K562 (cell line): ENCODE data around the gene TCF23. TPM values are rescaled to one million over a fixed set of nuclear protein-coding genes. Genes with fewer than 3 reads are reported as not detected.
A peak's percentile ranks its signal among the peaks of the same experiment; 100 is the strongest.

ENCODE experiments used
- ARID1B ChIP-seq: fragments of 450-650 bp; IDR thresholded peaks from 2 replicates; pipeline ENCODE4 v1.6.1; 2016; ENCODE audit warnings: antibody characterized with exemption, mild to moderate bottlenecking, inconsistent platforms
- ARNT ChIP-seq, 2 experiments: fragments of 450-650 bp; IDR thresholded peaks; 2 replicates each; pipeline ENCODE4 v1.6.1; 2016; ENCODE audit warnings: mild to moderate bottlenecking in 1 of 2
- BRD4 ChIP-seq: fragments of 200-600 bp; sonication (generic); IDR thresholded peaks from 2 replicates; pipeline ENCODE4 v1.6.1; 2017; ENCODE audit warnings: inconsistent platforms
- CBX2 ChIP-seq: fragments of 200-600 bp; sonication (generic); IDR thresholded peaks from one replicate; pipeline ENCODE4 v1.6.1; 2012; ENCODE audit warnings: mild to moderate bottlenecking, low read length, inconsistent platforms; ENCODE audit not compliant: insufficient read depth, poor library complexity, severe bottlenecking
- ERF ChIP-seq: fragments of 450-650 bp; formaldehyde crosslinking; IDR thresholded peaks from 2 replicates; pipeline ENCODE4 v1.4.0; 2020; ENCODE audit warnings: mild to moderate bottlenecking, mixed read lengths
- GTF2E2 ChIP-seq: fragments of 200-800 bp; sonication (Bioruptor generic); IDR thresholded peaks from 2 replicates; pipeline ENCODE4 v1.6.1; 2016; ENCODE audit warnings: missing genetic modification characterization, missing compliant biosample characterization
- L3MBTL2 ChIP-seq: fragments of 450-650 bp; IDR thresholded peaks from 2 replicates; pipeline ENCODE4 v1.6.1; 2016; ENCODE audit warnings: mild to moderate bottlenecking, moderate library complexity
- MAFF ChIP-seq: IDR thresholded peaks from 2 replicates; pipeline ENCODE4 v1.6.1; 2012; ENCODE audit warnings: low read length, improper control_type of control experiment
- MBD2 ChIP-seq: sonication (generic); IDR thresholded peaks from 2 replicates; pipeline ENCODE4 v1.6.1; 2016; ENCODE audit warnings: low read depth, borderline replicate concordance
- NCOR1 ChIP-seq: fragments of 450-650 bp; IDR thresholded peaks from 2 replicates; pipeline ENCODE4 v1.6.1; 2016; ENCODE audit warnings: mild to moderate bottlenecking, moderate library complexity
- NFE2 ChIP-seq: IDR thresholded peaks from 2 replicates; pipeline ENCODE4 v1.6.1; 2014; ENCODE audit warnings: antibody characterized with exemption, low read depth
- NFIX ChIP-seq: fragments of 250-450 bp; sonication (Bioruptor Pico); IDR thresholded peaks from 2 replicates; pipeline ENCODE4 v1.4.0; 2020; ENCODE audit warnings: low read depth, mild to moderate bottlenecking, moderate library complexity
- NONO ChIP-seq, 2 experiments: fragments of 200-400 bp in 1 of 2; fragments of 450-650 bp in 1 of 2; formaldehyde crosslinking in 1 of 2; IDR thresholded peaks; 2 replicates each; pipeline ENCODE4 v1.6.1; 2017; ENCODE audit warnings: low read depth in 2 of 2, mild to moderate bottlenecking in 2 of 2, moderate library complexity in 2 of 2, low read length in 1 of 2
- NR4A1 ChIP-seq, 2 experiments: fragments of 250-450 bp in 1 of 2; fragments of 450-650 bp in 1 of 2; sonication (Bioruptor Pico) in 1 of 2; IDR thresholded peaks; 2 replicates each; pipeline versions ENCODE4 v1.4.0 to v1.6.1; 2016 to 2020; ENCODE audit warnings: mild to moderate bottlenecking in 2 of 2, missing compliant biosample characterization in 1 of 2, missing genetic modification characterization in 1 of 2, moderate library complexity in 1 of 2
- NUFIP1 ChIP-seq: fragments of 450-650 bp; IDR thresholded peaks from 2 replicates; pipeline ENCODE4 v1.6.1; 2018; ENCODE audit not compliant: partially characterized antibody
- PPARD ChIP-seq: fragments of 250-450 bp; sonication (Bioruptor Pico); IDR thresholded peaks from 2 replicates; pipeline ENCODE4 v1.8.0; 2022; ENCODE audit warnings: inconsistent platforms, mild to moderate bottlenecking, moderate library complexity
- RBM25 ChIP-seq: fragments of 200-400 bp; formaldehyde crosslinking; IDR thresholded peaks from 2 replicates; pipeline ENCODE4 v1.6.1; 2018; ENCODE audit warnings: low read length, low read depth, moderate library complexity; ENCODE audit not compliant: severe bottlenecking
- SAP30 ChIP-seq: fragments of 200-600 bp; sonication (generic); IDR thresholded peaks from 2 replicates; pipeline ENCODE4 v1.6.1; 2012; ENCODE audit warnings: borderline replicate concordance, low read depth, mild to moderate bottlenecking, moderate library complexity, low read length, control low read depth, inconsistent platforms; ENCODE audit not compliant: insufficient read depth, poor library complexity, severe bottlenecking
- SMARCC2 ChIP-seq: fragments of 450-650 bp; IDR thresholded peaks from 2 replicates; pipeline ENCODE4 v1.6.1; 2017; ENCODE audit warnings: antibody characterized with exemption, moderate library complexity, mild to moderate bottlenecking, low read depth
- TEAD4 ChIP-seq, 2 experiments: sonication (generic) in 1 of 2; formaldehyde crosslinking in 1 of 2; IDR thresholded peaks; 2 replicates each; pipeline versions ENCODE4 v1.6.1 to v1.8.0; 2012 to 2022; ENCODE audit warnings: borderline replicate concordance in 1 of 2, inconsistent platforms in 1 of 2, low read length in 1 of 2, mild to moderate bottlenecking in 1 of 2, missing genetic modification reagents in 1 of 2
- TRIM28 ChIP-seq: fragments of 450-650 bp; IDR thresholded peaks from 2 replicates; pipeline ENCODE4 v1.6.1; 2017
- XRCC4 ChIP-seq: IDR thresholded peaks from one replicate; pipeline ENCODE4 v1.6.1; 2011; ENCODE audit not compliant: insufficient read depth, insufficient read length; ENCODE audit errors: extremely low read depth
- ZBTB49 ChIP-seq: sonication (generic); formaldehyde crosslinking; IDR thresholded peaks from 2 replicates; pipeline ENCODE4 v1.8.0; 2022; ENCODE audit warnings: missing genetic modification reagents, mild to moderate bottlenecking, borderline replicate concordance
- ZNF282 ChIP-seq: sonication (generic); formaldehyde crosslinking; IDR thresholded peaks from 2 replicates; pipeline ENCODE4 v1.8.1; 2023; ENCODE audit warnings: missing genetic modification reagents
- ZNF431 ChIP-seq: sonication (generic); formaldehyde crosslinking; IDR thresholded peaks from 2 replicates; pipeline ENCODE4 v1.8.0; 2022; ENCODE audit warnings: mild to moderate bottlenecking, missing genetic modification reagents
- polyA plus RNA-seq, 8 experiments: library from polyadenylated mRNA; depleted of rRNA in 4 of 8; stranded (reverse) in 5 of 8; unstranded in 3 of 8; fragments of >200 nt; fragmentation: Nextera tagmentation in 2 of 8; fragmentation: Illumina TruSeq in 1 of 8; extraction: Ambion mirVana in 2 of 8; extraction: Trizol in 1 of 8; gene quantifications; 2 replicates each; pipeline versions ENCODE4 v1.2.1 to v1.2.3, GENCODE V29; 2011 to 2014; ENCODE audit warnings: inconsistent platforms in 1 of 8, missing spikeins in 1 of 8
- total RNA-seq, 7 experiments: library from RNA; depleted of rRNA in 6 of 7; stranded (reverse); fragments of >200 nt in 6 of 7; fragmentation: Illumina TruSeq in 2 of 7; extraction: Trizol in 2 of 7; gene quantifications; 2 replicates each; pipeline versions ENCODE4 v1.2.1 to v1.2.3, GENCODE V29; 2011 to 2021; ENCODE audit warnings: low replicate concordance in 1 of 7
- TF ChIP-seq, protein P1 (sequence below), 2 experiments: fragments of 450-650 bp in 1 of 2; sonication (generic) in 1 of 2; formaldehyde crosslinking; conservative IDR thresholded peaks; 2 replicates each; pipeline versions ENCODE4 v1.4.0 to v1.8.1; 2020 to 2022; ENCODE audit warnings: mild to moderate bottlenecking in 1 of 2, missing genetic modification reagents in 1 of 2

TCF23 gene
- total and polyA plus RNA-seq, 9 of the 15 experiments (the other 6 are each of a cell fraction or from before 2014, with no cell fraction given) = 0.07 TPM; not detected in 8

GRCh38 chr2:27162151-27163121 is 13.6 kb downstream of the TCF23 start (continued):
- TF ChIP-seq ZBTB49 (CRISPR knock-in tag) (no peak), NCOR1 (no peak), NFE2 (peak; percentile 57), TEAD4 (IDR thresholded peaks at IDR 0.05; ENCODE audit: low read length) (no peak), TEAD4 (CRISPR knock-in tag; IDR thresholded peaks at IDR 0.05; ENCODE audit: borderline replicate concordance) (no peak), MAFF (peak; percentile 25; the same call in 1 of the 2 replicates), ZNF431 (no peak), GTF2E2 (tag) (no peak), NFIX (no peak), CBX2 (no peak), NONO (IDR thresholded peaks at IDR 0.05; ENCODE audit: low read depth in 2 of 2, low read length in 1 of 2) (no peak), TRIM28 (no peak), XRCC4 (no peak), RBM25 (no peak), SAP30 (no peak), MBD2 (no peak), L3MBTL2 (0 out of 2 replicates have a peak, but pooled peaks have one; percentile 20), NUFIP1 (no peak), ARNT (IDR thresholded peaks at IDR 0.05) (no peak), ERF (CRISPR knock-in tag) (no peak), ZNF282 (no peak), BRD4 (no peak), NR4A1 (CRISPR knock-in tag; IDR thresholded peaks at IDR 0.05) (no peak), NR4A1 (tag; IDR thresholded peaks at IDR 0.05) (no peak), PPARD (no peak), SMARCC2 (0 out of 2 replicates have a peak, but pooled peaks have one; percentile 19), ARID1B (peak; percentile 41; the same call in 1 of the 2 replicates)
- TF ChIP-seq, protein P1, sequence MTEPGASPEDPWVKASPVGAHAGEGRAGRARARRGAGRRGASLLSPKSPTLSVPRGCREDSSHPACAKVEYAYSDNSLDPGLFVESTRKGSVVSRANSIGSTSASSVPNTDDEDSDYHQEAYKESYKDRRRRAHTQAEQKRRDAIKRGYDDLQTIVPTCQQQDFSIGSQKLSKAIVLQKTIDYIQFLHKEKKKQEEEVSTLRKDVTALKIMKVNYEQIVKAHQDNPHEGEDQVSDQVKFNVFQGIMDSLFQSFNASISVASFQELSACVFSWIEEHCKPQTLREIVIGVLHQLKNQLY (CRISPR knock-in tag; conservative IDR thresholded peaks at IDR 0.05) = no peak
